Bronchial epithelial cell (primary cell): ENCODE measurements around the gene KRTAP23-1. TPM values are rescaled to one million over a fixed set of nuclear protein-coding genes. Genes with fewer than 3 reads are reported as not detected.
A peak's percentile ranks its signal among the peaks of the same experiment; 100 is the strongest.

Experiments used
- DNase-seq: peaks from one replicate; pipeline ENCODE4 v3.0.0-alpha.2; 2010; ENCODE audit warnings: low read depth
- FAIRE-seq: peaks from 2 replicates; lab custom pipeline; 2011; peaks lifted over from hg19 to GRCh38; lab: Jason Lieb, UNC
- H3K27me3 ChIP-seq: 2 replicates; pipeline ENCODE4 v1.5.1; 2011; ENCODE audit warnings: low read length; ENCODE audit not compliant: control insufficient read depth, insufficient read depth
- H3K36me3 ChIP-seq: 2 replicates; pipeline ENCODE4 v1.5.1; 2011; ENCODE audit warnings: low read length; ENCODE audit not compliant: control insufficient read depth, insufficient read depth
- H3K4me3 ChIP-seq: 2 replicates; pipeline ENCODE4 v1.5.1; 2011; ENCODE audit warnings: mild to moderate bottlenecking, low read depth, low read length, control low read depth
- CTCF ChIP-seq: IDR thresholded peaks from 2 replicates; pipeline ENCODE4 v1.5.1; 2011; ENCODE audit warnings: mild to moderate bottlenecking, moderate library complexity, low read length, control low read depth, inconsistent platforms; ENCODE audit not compliant: insufficient read depth, severe bottlenecking
- total RNA-seq: library from RNA; depleted of rRNA; stranded (reverse); fragments of >200 nt; gene quantifications from 2 replicates; pipeline ENCODE4 v1.2.1, GENCODE V29; 2014

KRTAP23-1 gene
- total RNA-seq, 1 donor from 2014 or later = not detected

- no peak for FAIRE-seq
- Histone ChIP-seq H3K27me3 (no peaks in the 10 kb centered on the region), H3K4me3 (no peak overlapping the region), H3K36me3 (no peaks in the 10 kb centered on the region)
- no peak for TF ChIP-seq CTCF
- DNase-seq = no peak
These were observed 9.7 kb downstream of the KRTAP23-1 start for GRCh38 chr21:30338717-30339116.

GRCh38 chr21:30337772-30338171 lies 10.6 kb downstream of the KRTAP23-1 start:
- TF ChIP-seq CTCF = no peak
- Histone ChIP-seq H3K4me3 (no peak overlapping the region), H3K36me3 (no peaks in the 10 kb centered on the region), H3K27me3 (no peaks in the 10 kb centered on the region)
- DNase-seq (peak; percentile 69), FAIRE-seq (no peak)

GRCh38 chr21:30337276-30337744 lies 11.1 kb downstream of the KRTAP23-1 start, which contains the start of gene KRTAP27-1:
Gene KRTAP27-1, minus strand, starts transcription at chr21:30337694. Its CDS starts 26 bp downstream, at chr21:30337668.
- Histone ChIP-seq H3K36me3 (no peaks in the 10 kb centered on the region), H3K4me3 (no peak within 1 kb of the TSS), H3K27me3 (no peaks in the 10 kb centered on the region)
- DNase-seq = no peak
- no peak for TF ChIP-seq CTCF
- no peak for FAIRE-seq

GRCh38 chr21:30336596-30336995 lies 11.8 kb downstream of the KRTAP23-1 start:
- Histone ChIP-seq H3K27me3 (no peaks in the 10 kb centered on the region), H3K36me3 (no peaks in the 10 kb centered on the region), H3K4me3 (no peak overlapping the region)
- FAIRE-seq = no peak
- TF ChIP-seq CTCF = no peak
- peak; percentile 20 for DNase-seq

- no peaks in the 10 kb centered on the region for H3K27me3 ChIP-seq
- DNase-seq (no peak), FAIRE-seq (no peak)
- H3K36me3 ChIP-seq = no peaks in the 10 kb centered on the region
- TF ChIP-seq CTCF = no peak
- H3K4me3 ChIP-seq = no peak overlapping the region
These were observed 14.7 kb downstream of the KRTAP23-1 start for GRCh38 chr21:30333736-30334135.

- no peak for TF ChIP-seq CTCF
- Histone ChIP-seq H3K27me3 (no peaks in the 10 kb centered on the region), H3K36me3 (no peaks in the 10 kb centered on the region), H3K4me3 (no peak overlapping the region)
- FAIRE-seq (no peak), DNase-seq (no peak)
These were observed 15.7 kb downstream of the KRTAP23-1 start for GRCh38 chr21:30332681-30333080.
